ENCODE measurements around the gene FYTTD1. TPM values are rescaled to one million over a fixed set of nuclear protein-coding genes. Genes with fewer than 3 reads are reported as not detected.

FYTTD1 gene
- polyA plus RNA-seq, 2 of the 4 experiments (the other 2 are of a cell fraction): 22.2 to 37.3 TPM

- ChIA-PET POLR2A (no interaction called here), CTCF (no interaction called here)
- FAIRE-seq: no peak
- TF ChIP-seq MAFK (IDR thresholded peaks at IDR 0.05; ENCODE audit: partially characterized antibody): no peak
- TF ChIP-seq HOXA7 (CRISPR knock-in tag; IDR thresholded peaks at IDR 0.05): no peak
- no peak for TF ChIP-seq KDM5A (IDR thresholded peaks at IDR 0.05)
- Histone ChIP-seq H3K9me3 (no peaks in the 10 kb centered on the region), H3K4me1 (peaks cover 25% of the 10 kb centered on the region), H3K4me3 (no peak overlapping the region), H3K4me2 (no peak overlapping the region), H3K27ac (no peak overlapping the region)
- 89% methylated on average over 4 of the region's 4 CpGs for WGBS (ENCODE audit: missing lambda C conversion rate)
- no peak for ATAC-seq
- DNase-seq (ENCODE audit: low read depth in 1 of 2, low spot score in 1 of 2): no peak
These were observed 64.7 kb downstream of the FYTTD1 start for GRCh38 chr3:197814372-197814771.

- DNase-seq (ENCODE audit: low read depth in 1 of 2, low spot score in 1 of 2): peak; percentile 26 to 70
- Histone ChIP-seq H3K4me1 (peaks cover 44% of the 10 kb centered on the region), H3K27ac (peak overlapping the region; percentile 63 to 84), H3K9me3 (no peaks in the 10 kb centered on the region), H3K4me2 (peak overlapping the region; percentile 69), H3K4me3 (no peak overlapping the region)
- POLR2A ChIA-PET: no interaction called here
- no peak for FAIRE-seq
- no peak for TF ChIP-seq NPAS2 (CRISPR knock-in tag; IDR thresholded peaks at IDR 0.05; ENCODE audit: borderline replicate concordance)
- 0 out of 5 replicates have a peak, but pooled peaks of 1 of the 2 experiments have one; percentile 18 for TF ChIP-seq JUN (IDR thresholded peaks at IDR 0.05)
- no peak for TF ChIP-seq NR3C1 (IDR thresholded peaks at IDR 0.05)
- peak in 1 of 2 experiments; percentile 28; a peak in 1 of 5 replicates for TF ChIP-seq EP300 (IDR thresholded peaks at IDR 0.05)
- peak; percentile 85 for TF ChIP-seq GATA3 (IDR thresholded peaks at IDR 0.05; ENCODE audit: borderline replicate concordance)
- TF ChIP-seq CEBPB (IDR thresholded peaks at IDR 0.05): no peak
- no peak for TF ChIP-seq MAZ (IDR thresholded peaks at IDR 0.05; ENCODE audit: borderline replicate concordance, low read depth, low read length)
- TF ChIP-seq, protein P1, sequence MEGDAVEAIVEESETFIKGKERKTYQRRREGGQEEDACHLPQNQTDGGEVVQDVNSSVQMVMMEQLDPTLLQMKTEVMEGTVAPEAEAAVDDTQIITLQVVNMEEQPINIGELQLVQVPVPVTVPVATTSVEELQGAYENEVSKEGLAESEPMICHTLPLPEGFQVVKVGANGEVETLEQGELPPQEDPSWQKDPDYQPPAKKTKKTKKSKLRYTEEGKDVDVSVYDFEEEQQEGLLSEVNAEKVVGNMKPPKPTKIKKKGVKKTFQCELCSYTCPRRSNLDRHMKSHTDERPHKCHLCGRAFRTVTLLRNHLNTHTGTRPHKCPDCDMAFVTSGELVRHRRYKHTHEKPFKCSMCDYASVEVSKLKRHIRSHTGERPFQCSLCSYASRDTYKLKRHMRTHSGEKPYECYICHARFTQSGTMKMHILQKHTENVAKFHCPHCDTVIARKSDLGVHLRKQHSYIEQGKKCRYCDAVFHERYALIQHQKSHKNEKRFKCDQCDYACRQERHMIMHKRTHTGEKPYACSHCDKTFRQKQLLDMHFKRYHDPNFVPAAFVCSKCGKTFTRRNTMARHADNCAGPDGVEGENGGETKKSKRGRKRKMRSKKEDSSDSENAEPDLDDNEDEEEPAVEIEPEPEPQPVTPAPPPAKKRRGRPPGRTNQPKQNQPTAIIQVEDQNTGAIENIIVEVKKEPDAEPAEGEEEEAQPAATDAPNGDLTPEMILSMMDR (IDR thresholded peaks at IDR 0.05): no peak
- TF ChIP-seq HOXB5 (CRISPR knock-in tag; IDR thresholded peaks at IDR 0.05): peak; percentile 92
- 0 out of 2 replicates have a peak, but pooled peaks have one; percentile 32 for TF ChIP-seq MYC (IDR thresholded peaks at IDR 0.05; ENCODE audit: borderline replicate concordance, low read length)
- TF ChIP-seq TP53 (CRISPR knock-in tag; IDR thresholded peaks at IDR 0.05): no peak
- TF ChIP-seq CBX8 (IDR thresholded peaks at IDR 0.05): no peak
- TF ChIP-seq, protein P2, sequence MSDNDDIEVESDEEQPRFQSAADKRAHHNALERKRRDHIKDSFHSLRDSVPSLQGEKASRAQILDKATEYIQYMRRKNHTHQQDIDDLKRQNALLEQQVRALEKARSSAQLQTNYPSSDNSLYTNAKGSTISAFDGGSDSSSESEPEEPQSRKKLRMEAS (IDR thresholded peaks at IDR 0.05): peak; percentile 33; the same call in 1 of the 2 replicates
- TF ChIP-seq, protein P3, sequence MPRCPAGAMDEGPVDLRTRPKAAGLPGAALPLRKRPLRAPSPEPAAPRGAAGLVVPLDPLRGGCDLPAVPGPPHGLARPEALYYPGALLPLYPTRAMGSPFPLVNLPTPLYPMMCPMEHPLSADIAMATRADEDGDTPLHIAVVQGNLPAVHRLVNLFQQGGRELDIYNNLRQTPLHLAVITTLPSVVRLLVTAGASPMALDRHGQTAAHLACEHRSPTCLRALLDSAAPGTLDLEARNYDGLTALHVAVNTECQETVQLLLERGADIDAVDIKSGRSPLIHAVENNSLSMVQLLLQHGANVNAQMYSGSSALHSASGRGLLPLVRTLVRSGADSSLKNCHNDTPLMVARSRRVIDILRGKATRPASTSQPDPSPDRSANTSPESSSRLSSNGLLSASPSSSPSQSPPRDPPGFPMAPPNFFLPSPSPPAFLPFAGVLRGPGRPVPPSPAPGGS (IDR thresholded peaks at IDR 0.05): no peak
- no peak for TF ChIP-seq CBX2 (IDR thresholded peaks at IDR 0.05; ENCODE audit: borderline replicate concordance, low read depth)
- no peak for TF ChIP-seq E2F6 (IDR thresholded peaks at IDR 0.05; ENCODE audit: borderline replicate concordance, low read depth)
- TF ChIP-seq ZNF302 (CRISPR knock-in tag; IDR thresholded peaks at IDR 0.05): no peak
- TF ChIP-seq KDM5A (IDR thresholded peaks at IDR 0.05): no peak
- no peak for TF ChIP-seq FOSL2 (IDR thresholded peaks at IDR 0.05)
- peak; percentile 27; the same call in 1 of the 2 replicates for TF ChIP-seq FOSL2 (CRISPR knock-in tag; IDR thresholded peaks at IDR 0.05)
- TF ChIP-seq, protein P4, sequence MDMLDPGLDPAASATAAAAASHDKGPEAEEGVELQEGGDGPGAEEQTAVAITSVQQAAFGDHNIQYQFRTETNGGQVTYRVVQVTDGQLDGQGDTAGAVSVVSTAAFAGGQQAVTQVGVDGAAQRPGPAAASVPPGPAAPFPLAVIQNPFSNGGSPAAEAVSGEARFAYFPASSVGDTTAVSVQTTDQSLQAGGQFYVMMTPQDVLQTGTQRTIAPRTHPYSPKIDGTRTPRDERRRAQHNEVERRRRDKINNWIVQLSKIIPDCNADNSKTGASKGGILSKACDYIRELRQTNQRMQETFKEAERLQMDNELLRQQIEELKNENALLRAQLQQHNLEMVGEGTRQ (IDR thresholded peaks at IDR 0.05): no peak
- TF ChIP-seq ZFP36 (IDR thresholded peaks at IDR 0.05; ENCODE audit: borderline replicate concordance, partially characterized antibody): peak; percentile 8
- TF ChIP-seq EHMT2 (IDR thresholded peaks at IDR 0.05; ENCODE audit: low read depth): no peak
- TF ChIP-seq, protein P5, sequence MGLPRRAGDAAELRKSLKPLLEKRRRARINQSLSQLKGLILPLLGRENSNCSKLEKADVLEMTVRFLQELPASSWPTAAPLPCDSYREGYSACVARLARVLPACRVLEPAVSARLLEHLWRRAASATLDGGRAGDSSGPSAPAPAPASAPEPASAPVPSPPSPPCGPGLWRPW (IDR thresholded peaks at IDR 0.05): no peak
- TF ChIP-seq KDM1A (IDR thresholded peaks at IDR 0.05; ENCODE audit: low read depth): no peak
- no peak for TF ChIP-seq ATOH8 (CRISPR knock-in tag; IDR thresholded peaks at IDR 0.05; ENCODE audit: low read depth)
- ATAC-seq: peak; percentile 83 to 89
- 28% methylated on average over 8 of the region's 8 CpGs for WGBS (ENCODE audit: missing lambda C conversion rate)
- CTCF ChIA-PET: no interaction called here
These were observed 71.1 kb downstream of the FYTTD1 start for GRCh38 chr3:197820550-197821335.

Data from A549 (cell line).